LoVo (cell line): Measurements from ENCODE around the gene FMOD.
A peak's percentile ranks its signal among the peaks of the same experiment; 100 is the strongest.

Experiments used
- DNase-seq: peaks from one replicate; pipeline ENCODE4 v3.0.0-alpha.2; 2016; ENCODE audit warnings: low spot score

Gene FMOD

GRCh38 chr1:203360547-203361185 lies 9.7 kb upstream of the FMOD start:
- DNase-seq = no peak

- DNase-seq = no peak
Measured at GRCh38 chr1:203359010-203359571, 8.2 kb upstream of the FMOD start.

- no peak for DNase-seq
Measured at GRCh38 chr1:203354246-203354645, 3.3 kb upstream of the FMOD start.

GRCh38 chr1:203353486-203353885 lies 2.6 kb upstream of the FMOD start:
- DNase-seq = no peak

GRCh38 chr1:203349773-203350524 lies 973 bp downstream of the FMOD start:
- DNase-seq = no peak

- no peak for DNase-seq
Measured at GRCh38 chr1:203349166-203349565, 1.8 kb downstream of the FMOD start.

GRCh38 chr1:203346769-203347102 lies 4.2 kb downstream of the FMOD start:
- no peak for DNase-seq

- no peak for DNase-seq
Measured at GRCh38 chr1:203346060-203346768, 4.7 kb downstream of the FMOD start.

GRCh38 chr1:203343956-203344754 lies 6.8 kb downstream of the FMOD start:
- no peak for DNase-seq

- DNase-seq = peak; percentile 54
Measured at GRCh38 chr1:203342192-203342940, 8.6 kb downstream of the FMOD start.

GRCh38 chr1:203340112-203340790 lies 10.7 kb downstream of the FMOD start:
- peak; percentile 85 for DNase-seq

- DNase-seq = peak; percentile 54
Measured at GRCh38 chr1:203338335-203339036, 12.4 kb downstream of the FMOD start.

GRCh38 chr1:203336097-203336496 lies 14.8 kb downstream of the FMOD start:
- DNase-seq = no peak

GRCh38 chr1:203335503-203335902 lies 15.4 kb downstream of the FMOD start:
- DNase-seq = no peak

GRCh38 chr1:203331224-203331623 lies 19.7 kb downstream of the FMOD start:
- no peak for DNase-seq

- DNase-seq = no peak
Measured at GRCh38 chr1:203328714-203329122, 22.2 kb downstream of the FMOD start.

- no peak for DNase-seq
Measured at GRCh38 chr1:203327684-203328457, 23.1 kb downstream of the FMOD start.

GRCh38 chr1:203326830-203327683 lies 23.9 kb downstream of the FMOD start:
- peak; percentile 92 for DNase-seq
